Fibroblast of the conjunctiva (primary cell): ENCODE results near the gene GNAO1.
A peak's percentile ranks its signal among the peaks of the same experiment; 100 is the strongest.

Experiments
- DNase-seq: peaks from one replicate; pipeline ENCODE4 v3.0.0-alpha.2; 2010; ENCODE audit warnings: low read depth

GNAO1 gene

DNA sequence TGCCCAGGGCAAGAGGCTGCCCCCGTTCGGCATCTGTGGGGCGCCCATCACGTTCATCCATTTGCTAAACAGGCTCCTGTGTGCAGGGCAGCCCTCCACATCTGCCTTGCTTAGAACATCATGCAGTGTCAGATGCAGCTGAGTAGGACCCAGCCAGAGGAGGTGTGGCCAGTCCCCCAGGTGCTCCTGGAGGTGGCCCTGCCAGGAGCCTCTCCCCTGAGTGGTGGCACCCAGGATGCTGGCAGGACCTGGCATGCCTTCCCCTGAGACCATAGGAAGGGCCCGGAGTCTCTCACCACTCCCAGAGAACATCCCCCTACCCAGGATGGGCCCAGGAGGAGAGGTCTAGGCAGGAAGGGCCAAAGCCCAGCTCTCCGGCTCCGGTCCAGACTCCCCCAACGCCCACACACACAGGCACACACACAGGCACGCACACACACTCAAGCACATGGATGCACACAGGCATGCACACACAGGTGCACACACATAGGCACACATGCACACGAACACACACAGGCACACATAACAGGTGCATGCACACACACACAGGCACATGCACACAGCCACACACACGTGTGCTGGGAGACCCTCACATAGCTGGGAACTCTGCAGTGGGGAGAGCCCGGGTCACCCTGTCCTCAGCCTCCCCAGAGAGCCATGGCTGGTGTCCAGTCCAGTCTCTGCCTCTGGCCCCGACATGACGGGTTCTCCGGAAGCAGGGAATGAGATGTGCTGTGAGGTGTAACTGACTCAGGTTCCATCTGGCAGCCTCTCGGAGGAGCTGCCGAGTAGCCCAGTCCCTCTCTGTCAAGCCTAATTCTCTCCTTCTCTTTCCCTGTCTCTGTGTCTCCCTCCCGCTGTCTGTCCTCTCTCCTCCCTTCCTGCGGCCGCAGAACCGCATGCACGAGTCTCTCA is 159.5 kb downstream of the GNAO1 start:
- no peak for DNase-seq

DNA sequence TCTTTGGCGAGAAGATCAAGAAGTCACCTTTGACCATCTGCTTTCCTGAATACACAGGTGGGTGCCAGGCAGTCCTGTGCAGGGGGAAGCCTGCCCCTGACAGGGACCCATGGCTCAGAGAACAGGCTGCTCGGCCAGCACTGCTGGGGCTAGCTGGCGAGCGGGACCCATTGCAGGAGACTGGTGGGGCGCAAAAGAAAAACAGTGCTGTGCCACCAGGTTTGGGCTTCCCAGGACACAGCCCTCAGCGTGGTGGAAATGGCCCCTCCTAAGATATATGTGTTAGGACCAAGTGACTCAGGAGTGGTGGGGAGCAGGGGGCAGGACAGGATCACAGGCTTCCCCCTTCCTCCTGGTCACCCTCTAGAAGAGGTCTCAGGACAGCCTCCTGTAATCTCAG is 160.2 kb downstream of the GNAO1 start:
- DNase-seq = no peak

- DNase-seq = no peak
These were observed 161.2 kb downstream of the GNAO1 start for GRCh38 chr16:56352351-56353053.

GRCh38 chr16:56353054-56353921 is 162.0 kb downstream of the GNAO1 start:
- DNase-seq = no peak

- DNase-seq = no peak
These were observed 162.7 kb downstream of the GNAO1 start for GRCh38 chr16:56354016-56354415.

GRCh38 chr16:56354746-56355145 is 163.5 kb downstream of the GNAO1 start:
- no peak for DNase-seq

DNA sequence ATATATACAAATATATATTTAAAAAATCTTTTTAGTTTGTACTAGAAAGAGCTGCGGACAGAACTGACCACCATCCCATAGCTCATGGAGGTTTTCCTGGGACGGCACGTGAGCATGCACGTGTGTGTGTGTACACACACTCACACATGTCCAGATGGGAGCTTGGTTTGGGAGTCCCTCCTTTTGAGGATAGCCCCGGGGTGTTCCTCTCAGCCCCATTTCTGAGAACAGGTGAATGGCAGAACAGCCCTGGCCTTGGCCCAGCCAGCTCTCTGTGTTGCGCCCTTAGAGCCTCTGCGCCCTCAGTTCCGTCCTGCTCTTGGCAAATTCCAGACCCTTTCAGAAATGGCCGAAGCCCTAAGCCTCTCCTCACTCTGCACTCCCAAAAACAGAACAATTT is 163.9 kb downstream of the GNAO1 start:
- DNase-seq = no peak

DNA sequence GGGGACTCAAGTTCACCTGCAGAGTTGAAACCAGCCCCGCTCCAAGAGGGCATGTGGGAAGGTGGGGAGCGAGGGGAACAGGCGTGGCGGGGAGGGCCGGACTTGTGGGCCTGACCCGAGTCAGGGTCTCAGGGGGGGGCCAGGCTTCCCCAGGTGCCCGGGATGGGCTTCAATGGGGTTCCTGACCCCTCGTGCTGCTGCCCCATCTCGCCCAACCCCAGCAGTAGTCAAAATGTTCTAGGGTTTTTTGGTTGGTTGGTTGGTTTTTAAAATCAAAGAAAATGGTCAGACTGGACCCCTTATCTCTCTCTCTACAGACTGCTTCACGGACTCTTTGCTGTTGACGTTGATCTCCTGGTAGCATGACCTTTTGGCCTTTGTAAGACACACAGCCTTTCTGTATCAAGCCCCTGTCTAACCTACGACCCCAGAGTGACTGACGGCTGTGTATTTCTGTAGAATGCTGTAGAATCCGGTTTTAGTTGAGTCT is 164.5 kb downstream of the GNAO1 start:
- DNase-seq = no peak

GRCh38 chr16:56356276-56357240 is 165.3 kb downstream of the GNAO1 start:
- DNase-seq = peak; percentile 78

- DNase-seq = peak; percentile 8
These were observed 166.0 kb downstream of the GNAO1 start for GRCh38 chr16:56357241-56357764.

DNA sequence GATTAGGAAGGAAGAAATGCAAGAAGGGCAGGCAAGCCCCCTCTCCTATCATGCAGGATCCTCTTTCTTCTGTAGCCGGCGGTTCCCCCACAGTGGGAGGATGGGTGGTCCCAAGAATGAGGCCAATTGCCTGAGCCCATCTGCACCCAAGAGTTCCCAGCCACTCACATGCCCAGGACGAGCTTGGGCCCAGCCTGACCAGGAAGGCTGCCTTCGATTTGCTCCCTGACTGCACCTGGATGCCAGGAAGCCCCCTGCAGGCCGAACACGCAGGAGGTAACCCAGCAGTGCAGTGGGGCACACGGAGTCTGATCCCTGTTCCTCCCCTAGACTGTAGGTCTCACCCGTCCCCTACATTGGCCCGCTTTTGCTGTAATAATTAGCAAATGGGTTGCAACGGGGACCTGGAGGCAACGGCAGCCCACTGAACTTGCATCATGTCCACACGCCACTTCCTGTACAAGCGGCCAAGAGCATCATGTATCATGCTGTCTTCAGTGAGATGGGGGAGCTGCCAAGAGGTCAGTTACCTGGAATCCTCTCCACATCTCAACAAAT is 166.6 kb downstream of the GNAO1 start:
- DNase-seq = no peak

DNA sequence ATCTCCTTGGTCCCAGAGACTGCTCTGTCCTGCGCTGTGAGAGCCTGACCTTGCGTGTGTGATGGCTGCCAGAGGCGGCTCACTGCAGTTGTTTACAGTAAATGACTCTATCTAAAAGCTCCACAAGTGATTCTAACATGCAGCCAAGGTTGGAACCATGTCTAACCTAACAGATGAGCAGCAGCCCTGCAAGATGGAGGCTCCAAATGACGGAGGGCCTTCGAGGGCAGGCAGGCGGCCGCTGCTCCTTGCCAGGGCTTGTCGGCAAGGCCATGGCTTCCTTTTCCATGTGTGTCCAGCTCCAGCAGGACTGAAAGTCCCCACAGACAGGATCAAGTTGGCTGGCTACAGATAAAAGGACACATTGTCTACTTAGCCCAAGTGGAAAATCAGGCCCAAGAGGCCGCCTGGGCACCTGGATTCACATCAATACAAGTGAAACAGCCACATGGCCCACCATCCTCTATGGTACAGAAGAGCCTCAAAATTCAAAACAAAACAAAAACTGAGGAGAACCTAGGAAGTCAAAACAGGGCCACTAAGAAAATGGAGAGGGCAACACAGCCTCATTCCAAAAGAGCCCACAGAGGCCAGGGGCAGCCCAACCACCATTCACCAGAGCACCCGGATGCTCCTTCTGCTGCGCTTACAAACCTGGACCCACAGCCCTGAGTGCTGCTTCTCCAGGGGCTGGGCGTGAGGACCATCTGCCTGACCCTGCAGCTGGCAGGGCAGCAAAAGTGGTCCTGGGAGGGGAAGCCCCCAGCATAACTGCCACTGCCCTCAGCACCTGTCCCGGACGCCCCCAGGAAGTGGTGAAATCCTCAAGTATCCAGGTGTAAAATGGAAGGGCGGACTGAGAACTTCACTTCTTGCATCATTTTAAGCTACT is 169.1 kb downstream of the GNAO1 start:
- DNase-seq = no peak

- no peak for DNase-seq
These were observed 170.9 kb downstream of the GNAO1 start for GRCh38 chr16:56362057-56362655.

DNA sequence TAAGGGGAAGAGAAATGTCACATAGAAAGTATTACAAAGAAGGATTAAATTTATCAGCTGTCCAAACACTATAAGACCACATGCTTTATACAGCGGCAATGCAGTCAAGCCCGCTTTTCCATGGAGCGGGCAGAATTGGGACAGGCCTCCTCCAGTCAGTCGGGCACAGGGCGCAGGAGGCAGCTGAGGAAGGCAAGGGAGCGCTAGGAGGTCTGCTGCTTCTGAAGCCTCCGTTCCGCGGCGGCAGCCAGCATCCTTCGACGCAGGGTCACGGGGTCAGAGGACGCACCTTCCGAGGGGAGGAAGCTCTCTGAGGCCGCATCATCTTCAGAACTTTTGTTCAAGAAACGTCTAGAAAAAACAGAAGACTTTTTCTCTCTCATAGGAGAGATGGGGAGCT is 171.4 kb downstream of the GNAO1 start:
- DNase-seq = no peak

- no peak for DNase-seq
These were observed 172.0 kb downstream of the GNAO1 start for GRCh38 chr16:56363181-56363716.

- no peak for DNase-seq
These were observed 172.7 kb downstream of the GNAO1 start for GRCh38 chr16:56363781-56364565.

GRCh38 chr16:56364865-56365264 is 173.6 kb downstream of the GNAO1 start:
- no peak for DNase-seq

- no peak for DNase-seq
These were observed 174.3 kb downstream of the GNAO1 start for GRCh38 chr16:56365552-56365951.
